H1 (cell line): Measurements from ENCODE around the gene ELP5. TPM values are rescaled to one million over a fixed set of nuclear protein-coding genes. Genes with fewer than 3 reads are reported as not detected.

Experiments used
- CTCF ChIA-PET: fragments of 300-600 bp; sonication (Branson Sonifier 250); formaldehyde crosslinking; loops from one replicate; lab custom pipeline; 2021; ENCODE audit not compliant: partially characterized antibody; lab: Charles Lee
- POLR2A ChIA-PET: fragments of 300-600 bp; sonication (Branson Sonifier 250); formaldehyde crosslinking; loops from one replicate; lab custom pipeline; 2021; ENCODE audit warnings: inconsistent platforms; ENCODE audit not compliant: partially characterized antibody; lab: Charles Lee
- DNase-seq, 2 experiments: peaks; one replicate each; pipeline versions ENCODE4 v3.0.0 to v3.0.0-alpha.2; 2010 to 2022; ENCODE audit warnings: low spot score in 2 of 2, low read depth in 1 of 2, mixed read lengths in 1 of 2
- FAIRE-seq: peaks from 2 replicates; lab custom pipeline; 2011; peaks lifted over from hg19 to GRCh38; lab: Jason Lieb, UNC
- H2AFZ ChIP-seq: 2 replicates; pipeline ENCODE4 v1.8.1; 2012; ENCODE audit warnings: low read length, inconsistent platforms
- H2AK5ac ChIP-seq: 2 replicates; pipeline ENCODE4 v1.6.1; 2013; ENCODE audit warnings: low read depth, low read length
- H2BK120ac ChIP-seq: replicated peaks from 2 replicates; pipeline ENCODE3; 2013; ENCODE audit warnings: low read depth, low read length, inconsistent platforms
- H2BK12ac ChIP-seq: 2 replicates; pipeline ENCODE4 v1.6.1; 2013; ENCODE audit warnings: low read depth, low read length
- H2BK15ac ChIP-seq: 2 replicates; pipeline ENCODE4 v1.6.1; 2013; ENCODE audit warnings: low read length
- H2BK20ac ChIP-seq: 2 replicates; pipeline ENCODE4 v1.6.1; 2013; ENCODE audit warnings: low read length
- H2BK5ac ChIP-seq: 2 replicates; pipeline ENCODE4 v1.6.1; 2013; ENCODE audit warnings: low read depth, low read length
- H3K14ac ChIP-seq: 2 replicates; pipeline ENCODE4 v1.6.1; 2013; ENCODE audit warnings: inconsistent platforms; ENCODE audit not compliant: insufficient read length
- H3K18ac ChIP-seq: 2 replicates; pipeline ENCODE4 v1.6.1; 2013; ENCODE audit warnings: low read length; ENCODE audit errors: extremely low read depth
- H3K23ac ChIP-seq: 2 replicates; pipeline ENCODE4 v1.6.1; 2013; ENCODE audit warnings: inconsistent platforms; ENCODE audit not compliant: insufficient read length
- H3K23me2 ChIP-seq: 2 replicates; pipeline ENCODE4 v1.6.1; 2013; ENCODE audit warnings: low read depth, low read length
- H3K27ac ChIP-seq: 2 replicates; pipeline ENCODE4 v1.6.1; 2011; ENCODE audit warnings: low read depth, low read length, inconsistent platforms
- H3K27me3 ChIP-seq, 4 experiments: replicated peaks in 1 of 4; 1 replicate in 1 of 4; 2 replicates in 3 of 4; pipeline versions ENCODE4 v1.6.1 to v1.8.1; 2011 to 2013; ENCODE audit warnings: low read length in 3 of 4, mild to moderate bottlenecking in 3 of 4, inconsistent platforms in 2 of 4, mixed read lengths in 2 of 4, moderate library complexity in 1 of 4; ENCODE audit not compliant: control insufficient read depth in 3 of 4, insufficient read depth in 3 of 4; ENCODE audit errors: extremely low read depth in 1 of 4
- H3K36me3 ChIP-seq, 4 experiments: 2 replicates each; pipeline versions ENCODE4 v1.6.1 to v1.8.1; 2011 to 2013; ENCODE audit warnings: mild to moderate bottlenecking in 4 of 4, low read length in 3 of 4, moderate library complexity in 2 of 4, control low read depth in 1 of 4, inconsistent platforms in 1 of 4; ENCODE audit not compliant: insufficient read depth in 4 of 4, control insufficient read depth in 2 of 4
- H3K4ac ChIP-seq: replicated peaks from 2 replicates; pipeline ENCODE3; 2013; ENCODE audit warnings: low read length, low read depth, mixed read lengths, inconsistent platforms; ENCODE audit not compliant: insufficient read length
- H3K4me1 ChIP-seq, 4 experiments: replicated peaks in 1 of 4; 1 replicate in 1 of 4; 2 replicates in 3 of 4; pipeline versions ENCODE4 v1.6.1 to v1.8.1; 2011 to 2013; ENCODE audit warnings: low read length in 3 of 4, inconsistent platforms in 2 of 4, mixed read lengths in 1 of 4; ENCODE audit not compliant: insufficient read depth in 4 of 4, control insufficient read depth in 3 of 4
- H3K4me2 ChIP-seq, 2 experiments: 2 replicates each; pipeline versions ENCODE4 v1.6.1 to v1.8.1; 2011 to 2013; ENCODE audit warnings: low read depth in 2 of 2, low read length in 2 of 2, control low read depth in 1 of 2, inconsistent platforms in 1 of 2, mild to moderate bottlenecking in 1 of 2; ENCODE audit not compliant: insufficient read depth in 1 of 2
- H3K4me3 ChIP-seq, 4 experiments: fragments of 200-600, 300-600 bp in 1 of 4; sonication (generic), shearing (Covaris generic), sonication (Bioruptor Twin) in 1 of 4; 2 replicates each; pipeline versions ENCODE4 v1.5.1 to v1.8.1; 2011 to 2016; ENCODE audit warnings: low read length in 4 of 4, low read depth in 3 of 4, control low read depth in 2 of 4, inconsistent platforms in 2 of 4, mild to moderate bottlenecking in 2 of 4, mixed read lengths in 1 of 4, moderate library complexity in 1 of 4; ENCODE audit not compliant: insufficient read depth in 2 of 4; ENCODE audit errors: extremely low read depth in 1 of 4
- H3K56ac ChIP-seq: replicated peaks from 2 replicates; pipeline ENCODE3; 2013; ENCODE audit warnings: low read depth, mild to moderate bottlenecking, mixed read lengths, low read length, inconsistent platforms; ENCODE audit not compliant: insufficient read length
- H3K79me1 ChIP-seq: 2 replicates; pipeline ENCODE4 v1.6.1; 2013; ENCODE audit warnings: low read depth, low read length, control low read depth
- H3K79me2 ChIP-seq, 2 experiments: 2 replicates each; pipeline versions ENCODE4 v1.6.1 to v1.8.1; 2012 to 2013; ENCODE audit warnings: low read length in 2 of 2, mild to moderate bottlenecking in 2 of 2, inconsistent platforms in 1 of 2; ENCODE audit not compliant: insufficient read depth in 2 of 2, control insufficient read depth in 1 of 2
- H3K9ac ChIP-seq, 4 experiments: replicated peaks in 1 of 4; 1 replicate in 1 of 4; 2 replicates in 3 of 4; pipeline versions ENCODE4 v1.6.1 to v1.8.1; 2011 to 2013; ENCODE audit warnings: low read depth in 3 of 4, low read length in 3 of 4, control low read depth in 2 of 4, mild to moderate bottlenecking in 2 of 4, moderate library complexity in 2 of 4, inconsistent platforms in 1 of 4; ENCODE audit errors: extremely low read depth in 1 of 4
- H3K9me3 ChIP-seq, 2 experiments: 2 replicates each; pipeline versions ENCODE4 v1.6.1 to v1.8.1; 2012 to 2013; ENCODE audit warnings: mild to moderate bottlenecking in 2 of 2, moderate library complexity in 2 of 2, control low read depth in 1 of 2, inconsistent platforms in 1 of 2, low read depth in 1 of 2, low read length in 1 of 2, mixed read lengths in 1 of 2; ENCODE audit not compliant: insufficient read depth in 2 of 2
- H4K20me1 ChIP-seq, 2 experiments: replicated peaks in 1 of 2; 2 replicates each; pipeline versions ENCODE3 to v1.8.1; 2011 to 2013; ENCODE audit warnings: inconsistent platforms in 2 of 2, low read length in 2 of 2, mild to moderate bottlenecking in 1 of 2; ENCODE audit not compliant: insufficient read depth in 2 of 2, control insufficient read depth in 1 of 2
- H4K5ac ChIP-seq: 2 replicates; pipeline ENCODE4 v1.6.1; 2013; ENCODE audit warnings: low read length, low read depth, mixed read lengths, inconsistent platforms; ENCODE audit not compliant: insufficient read length
- H4K8ac ChIP-seq: 2 replicates; pipeline ENCODE4 v1.8.0; 2013; ENCODE audit warnings: mild to moderate bottlenecking, moderate library complexity, low read length, inconsistent platforms; ENCODE audit not compliant: insufficient read depth; ENCODE audit errors: extremely low read depth
- H4K91ac ChIP-seq: replicated peaks from 2 replicates; pipeline ENCODE3; 2013; ENCODE audit warnings: low read length, mixed read lengths, inconsistent platforms; ENCODE audit not compliant: insufficient read length
- BRCA1 ChIP-seq: IDR thresholded peaks from 2 replicates; pipeline ENCODE4 v1.6.1; 2012; ENCODE audit warnings: low read depth, low read length, improper control_type of control experiment
- CBX8 ChIP-seq: fragments of 300-800, 300-1000 bp; sonication (generic); IDR thresholded peaks from 2 replicates; pipeline ENCODE4 v1.7.1; 2016; ENCODE audit warnings: low read depth, low read length, borderline replicate concordance
- GTF2F1 ChIP-seq: IDR thresholded peaks from 2 replicates; pipeline ENCODE4 v1.6.1; 2012; ENCODE audit warnings: low read depth, low read length, improper control_type of control experiment, borderline replicate concordance
- JUN ChIP-seq: IDR thresholded peaks from 2 replicates; pipeline ENCODE4 v1.6.1; 2011; ENCODE audit warnings: low read depth, mild to moderate bottlenecking, improper control_type of control experiment, low read length
- KDM1A ChIP-seq: fragments of 200-600, 300-600 bp; sonication (generic); IDR thresholded peaks from 2 replicates; pipeline ENCODE4 v1.7.1; 2016; ENCODE audit warnings: mild to moderate bottlenecking, low read length, borderline replicate concordance
- POLR2A ChIP-seq, 2 experiments: IDR thresholded peaks; 1 replicate in 1 of 2; 2 replicates in 1 of 2; pipeline ENCODE4 v1.6.1; 2011; ENCODE audit warnings: low read depth in 2 of 2, low read length in 2 of 2, mild to moderate bottlenecking in 2 of 2; ENCODE audit errors: control extremely low read depth in 1 of 2
- POLR2AphosphoS5 ChIP-seq: IDR thresholded peaks from 2 replicates; pipeline ENCODE4 v1.6.1; 2011; ENCODE audit warnings: low read depth, low read length
- SAP30 ChIP-seq: fragments of 300-600 bp; sonication (generic); IDR thresholded peaks from 2 replicates; pipeline ENCODE4 v1.7.1; 2012; ENCODE audit warnings: low read length, moderate library complexity, mild to moderate bottlenecking, inconsistent platforms; ENCODE audit not compliant: insufficient read depth, insufficient replicate concordance
- WGBS, 2 experiments: shearing (Covaris generic) in 1 of 2; methylation state at CpG; one replicate each; pipeline versions ENCODE4 v1.1.6 to v1.1.7; 2013 to 2015; ENCODE audit warnings: low lambda C conversion rate in 2 of 2, mixed read lengths in 2 of 2, inconsistent platforms in 1 of 2, low coverage in 1 of 2, missing lambda C conversion rate in 1 of 2; ENCODE audit not compliant: insufficient replicate concordance in 2 of 2, insufficient coverage in 1 of 2, insufficient read length in 1 of 2; ENCODE audit errors: extremely low coverage in 1 of 2, missing lambda C conversion rate in 1 of 2; 5-methylcytosine and 5-hydroxymethylcytosine counted together
- polyA plus RNA-seq, 7 experiments: library from polyadenylated mRNA; depleted of rRNA in 3 of 7; stranded (reverse) in 5 of 7; unstranded in 2 of 7; fragments of >200 nt in 5 of 7; fragments of 200-250 nt in 2 of 7; gene quantifications; 1 replicate in 5 of 7; 2 replicates in 1 of 7; 4 replicates in 1 of 7; pipeline versions ENCODE4 v1.2.1 to v1.2.3, GENCODE V29; 2011 to 2013; ENCODE audit warnings: missing spikeins in 2 of 7, mixed read lengths in 2 of 7
- total RNA-seq: library from RNA; stranded (reverse); fragmentation: NEBNext Ultra II Directional; extraction: Animal tissue kit (Norgen Biotek cat#: 25700); gene quantifications from 2 replicates; pipeline ENCODE4 v1.2.1, GENCODE V29; 2021
- TF ChIP-seq, protein P1 (sequence below): IDR thresholded peaks from 2 replicates; pipeline ENCODE4 v1.6.1; 2012; ENCODE audit warnings: inconsistent platforms
- TF ChIP-seq, protein P2 (sequence below): IDR thresholded peaks from 2 replicates; pipeline ENCODE4 v1.6.1; 2011; ENCODE audit warnings: low read length, improper control_type of control experiment

ELP5 gene
- total and polyA plus RNA-seq, 2 of the 8 experiments (the other 6 are each of a cell fraction or from before 2014, with no cell fraction given), result 75.4 to 107 TPM

DNA sequence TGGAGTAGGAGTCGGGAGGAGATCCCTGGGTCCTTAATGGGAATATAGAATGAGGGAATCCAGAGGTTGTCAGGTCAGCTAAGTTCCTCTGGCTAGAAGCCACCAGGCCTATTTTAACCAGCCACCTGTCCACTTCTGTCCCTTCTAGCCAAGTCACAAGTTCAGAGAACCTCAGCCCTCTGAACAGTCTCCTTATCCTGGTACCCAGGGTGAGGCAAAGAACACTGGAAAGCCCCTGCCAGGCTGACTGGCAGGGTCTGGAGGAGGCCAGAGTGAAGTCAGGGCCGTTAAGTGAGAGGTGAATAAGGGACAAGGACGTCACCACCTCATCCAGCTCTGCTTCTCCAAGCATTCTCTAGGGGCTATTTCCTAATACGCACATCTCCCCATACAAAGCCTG is 3.2 kb upstream of the ELP5 start:
- Histone ChIP-seq H3K23ac (no peak overlapping the region), H4K91ac (no peak overlapping the region), H2AK5ac (no peak overlapping the region), H3K4me1 (peaks cover 3 to 12% (median 5%) of the 10 kb centered on the region in 4 experiments), H2BK20ac (no peak overlapping the region), H4K5ac (no peak overlapping the region), H3K79me2 (peaks cover 23 to 52% of the 10 kb centered on the region in 2 experiments), H3K14ac (no peak overlapping the region), H3K56ac (no peak overlapping the region), H3K79me1 (peaks cover 16% of the 10 kb centered on the region), H3K4ac (no peak overlapping the region), H3K4me3 (no peak overlapping the region), H2AFZ (no peak overlapping the region), H3K9me3 (no peaks in the 10 kb centered on the region), H2BK12ac (no peak overlapping the region), H3K23me2 (peaks cover 6% of the 10 kb centered on the region), H2BK5ac (no peak overlapping the region), H4K8ac (no peak overlapping the region), H3K27ac (no peak overlapping the region), H3K18ac (no peak overlapping the region), H3K9ac (no peak overlapping the region; a peak in 1 of 7 replicates), H3K36me3 (peaks cover 9 to 27% (median 22%) of the 10 kb centered on the region in 4 experiments; a peak in 6 of 8 replicates), H3K4me2 (no peak overlapping the region; a peak in 1 of 4 replicates), H2BK15ac (no peak overlapping the region), H4K20me1 (peaks cover 6 to 9% of the 10 kb centered on the region in 2 experiments), H3K27me3 (no peaks in the 10 kb centered on the region), H2BK120ac (no peak overlapping the region)
- 83% methylated on average over 4 of the region's 4 CpGs; no CpG with 5 or more reads in 1 of the 2 experiments for WGBS, 2 experiments
- FAIRE-seq (no peak), DNase-seq (no peak)
- ChIA-PET POLR2A (interaction anchor here (0.9 to 8.3 kb wide), 9 partner anchors 8 to 64 kb away, joined by 3 to 121 read pairs (median 4); partner anchors contain the start of genes CLDN7, DVL2, GABARAP and PHF23), CTCF (interaction anchor here (0.6 to 1.6 kb wide), 6 partner anchors 9 to 516 kb away, joined by 3 to 7 read pairs (median 4); partner anchors contain the start of gene SLC2A4)
- no peak for TF ChIP-seq BRCA1
- TF ChIP-seq, protein P1, sequence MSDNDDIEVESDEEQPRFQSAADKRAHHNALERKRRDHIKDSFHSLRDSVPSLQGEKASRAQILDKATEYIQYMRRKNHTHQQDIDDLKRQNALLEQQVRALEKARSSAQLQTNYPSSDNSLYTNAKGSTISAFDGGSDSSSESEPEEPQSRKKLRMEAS, result no peak
- TF ChIP-seq POLR2AphosphoS5, result no peak
- TF ChIP-seq, protein P2, sequence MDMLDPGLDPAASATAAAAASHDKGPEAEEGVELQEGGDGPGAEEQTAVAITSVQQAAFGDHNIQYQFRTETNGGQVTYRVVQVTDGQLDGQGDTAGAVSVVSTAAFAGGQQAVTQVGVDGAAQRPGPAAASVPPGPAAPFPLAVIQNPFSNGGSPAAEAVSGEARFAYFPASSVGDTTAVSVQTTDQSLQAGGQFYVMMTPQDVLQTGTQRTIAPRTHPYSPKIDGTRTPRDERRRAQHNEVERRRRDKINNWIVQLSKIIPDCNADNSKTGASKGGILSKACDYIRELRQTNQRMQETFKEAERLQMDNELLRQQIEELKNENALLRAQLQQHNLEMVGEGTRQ, result no peak
- TF ChIP-seq JUN, result no peak
- no peak for TF ChIP-seq SAP30
- no peak for TF ChIP-seq CBX8
- TF ChIP-seq POLR2A (IDR thresholded peaks at IDR 0.05; ENCODE audit: control extremely low read depth in 1 of 2, low read depth in 2 of 2, low read length in 2 of 2), result no peak
- TF ChIP-seq GTF2F1, result no peak
- no peak for TF ChIP-seq KDM1A
- TF ChIP-seq, all 59 proteins: peak for 0
